Fibroblast of skin of right quadriceps (primary cell): Measurements from ENCODE around the gene CCDC102A.
A peak's percentile ranks its signal among the peaks of the same experiment; 100 is the strongest.
"Not testable (repeated sequence)": the region's sequence is repeated elsewhere in the genome, so short reads cannot be mapped to it uniquely, and the experiment has no call there.

Experiments used
- DNase-seq: peaks from one replicate; pipeline ENCODE4 v3.0.0-alpha.2; 2013

CCDC102A gene

DNA sequence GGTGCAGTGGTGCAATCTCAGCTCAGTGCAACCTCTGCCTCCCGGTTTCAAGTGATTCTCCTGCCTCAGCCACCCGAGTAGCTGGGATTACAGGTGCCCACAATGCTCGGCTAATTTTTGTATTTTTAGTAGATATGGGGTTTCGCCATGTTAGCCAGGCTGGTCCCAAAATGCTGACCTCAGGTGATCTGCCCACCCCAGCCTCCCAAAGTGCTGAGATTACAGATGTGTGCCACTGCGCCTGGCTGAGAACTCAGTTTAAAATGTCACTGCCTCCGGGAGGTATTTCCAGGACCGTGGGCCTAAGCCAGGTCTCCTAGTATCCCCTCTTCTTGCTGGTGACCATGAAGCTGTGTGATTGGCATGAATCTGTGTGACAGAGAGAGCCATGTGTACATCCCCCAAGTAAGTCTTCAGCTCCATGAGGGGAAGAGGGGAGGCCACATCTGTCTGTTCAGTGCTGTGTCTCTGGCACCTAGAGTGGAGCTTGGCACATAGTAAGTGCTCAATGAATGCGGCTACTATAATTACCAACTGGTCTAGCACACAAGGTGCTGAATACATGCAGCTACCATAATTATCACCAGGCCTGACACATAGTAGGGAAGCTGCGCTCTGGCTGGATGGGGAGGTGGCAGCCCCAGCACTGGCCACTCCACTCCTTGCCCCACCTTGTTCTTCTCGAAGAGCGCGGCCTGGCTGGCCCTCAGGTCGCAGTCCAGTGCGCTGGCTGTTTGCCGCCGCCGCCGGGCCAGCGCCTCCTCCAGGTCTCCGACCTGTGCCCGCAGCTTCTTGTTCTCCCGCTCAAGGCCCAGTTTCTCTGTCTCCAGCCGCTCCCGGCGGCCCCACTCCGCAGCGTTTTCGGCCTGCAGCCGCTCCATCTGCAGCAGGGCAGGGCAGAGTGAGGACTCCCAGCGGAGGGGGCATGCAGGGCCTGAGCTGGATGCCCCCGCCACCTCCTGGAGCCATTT, 18.7 kb downstream of the CCDC102A start:
- no peak for DNase-seq

DNA sequence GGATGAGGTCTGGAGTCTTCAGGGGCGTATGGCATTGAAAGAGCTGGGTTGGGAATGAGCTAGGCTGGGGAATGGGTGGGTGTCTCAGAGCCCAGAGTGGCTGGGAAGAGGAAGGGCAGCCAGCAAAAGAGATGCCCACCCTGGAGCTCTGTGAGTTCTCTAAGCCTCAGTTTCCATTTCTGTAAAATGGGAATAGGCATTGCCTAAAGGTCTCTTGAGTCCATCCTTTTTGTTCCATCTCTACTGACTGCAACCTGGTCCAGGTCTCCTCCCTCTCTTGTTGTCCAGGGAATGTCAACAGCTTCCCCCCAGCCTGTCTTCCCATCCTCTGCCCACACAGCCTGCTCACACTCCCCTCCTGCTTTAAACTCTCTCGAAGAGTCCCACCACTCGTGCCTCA, 19.6 kb downstream of the CCDC102A start:
- no peak for DNase-seq

DNA sequence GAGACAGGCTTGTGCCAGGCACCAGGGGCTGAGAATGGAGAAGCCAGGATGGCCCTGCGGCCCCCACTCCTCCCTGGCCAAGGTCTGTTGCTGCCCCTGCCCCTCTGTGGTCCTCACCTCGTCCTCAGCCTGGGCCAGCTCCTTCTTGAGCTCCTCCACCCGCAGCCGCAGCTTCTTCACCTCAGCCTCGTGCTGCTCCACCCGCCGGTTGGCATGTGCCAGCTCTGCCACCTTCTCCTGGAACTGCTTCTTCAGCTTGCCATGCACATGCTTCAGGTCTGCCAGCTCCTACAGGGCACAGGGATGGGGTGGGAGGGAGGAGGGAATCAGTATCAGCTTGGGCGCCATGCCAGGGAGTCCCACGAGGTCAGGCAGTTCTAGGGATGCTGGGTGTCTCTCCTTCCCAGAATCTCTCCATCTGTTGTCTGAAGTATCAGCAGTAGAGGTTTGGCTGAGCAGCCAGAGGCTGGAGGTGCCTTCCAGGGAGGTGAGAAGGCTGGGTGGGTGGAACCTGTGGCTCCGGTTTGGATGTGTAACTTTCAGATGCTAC, 20.1 kb downstream of the CCDC102A start:
- DNase-seq: no peak

DNA sequence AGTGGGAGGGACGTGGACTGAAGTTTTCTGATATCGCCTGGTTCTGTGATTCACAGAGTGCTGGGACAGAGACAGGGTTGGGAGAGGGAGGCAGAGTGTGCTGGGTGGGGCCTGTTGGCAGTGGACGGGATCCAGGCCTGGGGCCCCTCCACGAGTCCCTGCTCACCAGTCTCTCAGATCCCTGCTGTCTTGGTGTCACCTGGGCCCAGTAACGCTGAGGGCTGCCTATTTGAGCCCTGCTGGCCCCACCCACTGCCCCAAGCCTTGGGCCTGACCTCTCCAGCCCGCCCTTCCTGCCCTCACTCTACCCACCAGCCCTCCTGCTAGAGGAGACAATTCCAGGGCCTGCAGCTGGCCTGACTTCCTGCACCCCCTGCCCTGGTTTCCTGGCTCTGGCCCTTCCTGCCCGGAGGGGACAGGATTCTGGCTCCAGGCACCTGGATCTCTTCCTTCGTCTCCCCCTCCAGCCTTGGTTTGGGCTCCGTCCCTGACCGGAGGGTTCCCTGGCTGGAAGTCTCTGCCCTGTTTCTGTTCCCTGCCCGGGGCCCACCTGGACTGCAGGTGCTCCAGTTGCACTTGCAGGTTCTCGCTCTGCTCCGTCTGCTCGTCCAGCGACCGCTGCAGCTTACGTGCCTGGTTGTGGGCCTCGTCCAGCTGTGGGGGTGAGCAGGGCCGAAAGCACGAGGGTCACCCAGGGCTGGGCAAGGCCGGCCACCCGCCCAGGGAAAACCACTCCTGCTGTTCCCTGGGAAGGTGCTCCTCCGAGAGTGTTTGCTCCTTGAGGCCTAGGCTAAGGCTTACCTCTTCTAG, 21.4 kb downstream of the CCDC102A start:
- DNase-seq: no peak

DNA sequence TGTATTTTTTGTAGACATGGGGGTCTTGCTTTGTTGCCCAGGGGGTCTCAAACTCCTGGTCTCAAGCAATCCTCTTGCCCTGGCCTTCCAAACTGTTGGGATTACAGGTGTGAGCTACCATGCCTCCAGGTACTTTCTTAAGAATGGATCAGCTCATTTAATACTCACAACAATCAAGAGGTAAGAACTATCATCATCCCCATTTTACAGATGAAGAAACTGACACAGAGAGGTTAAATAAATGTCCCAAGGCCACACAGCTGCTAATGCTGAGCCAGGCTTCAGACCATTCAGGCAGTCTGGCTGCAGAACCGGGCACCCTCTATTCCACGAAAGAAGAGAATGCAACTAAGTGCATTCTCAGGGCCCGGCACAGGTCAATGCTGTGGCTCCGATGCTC, 22.0 kb downstream of the CCDC102A start:
- no peak for DNase-seq

DNA sequence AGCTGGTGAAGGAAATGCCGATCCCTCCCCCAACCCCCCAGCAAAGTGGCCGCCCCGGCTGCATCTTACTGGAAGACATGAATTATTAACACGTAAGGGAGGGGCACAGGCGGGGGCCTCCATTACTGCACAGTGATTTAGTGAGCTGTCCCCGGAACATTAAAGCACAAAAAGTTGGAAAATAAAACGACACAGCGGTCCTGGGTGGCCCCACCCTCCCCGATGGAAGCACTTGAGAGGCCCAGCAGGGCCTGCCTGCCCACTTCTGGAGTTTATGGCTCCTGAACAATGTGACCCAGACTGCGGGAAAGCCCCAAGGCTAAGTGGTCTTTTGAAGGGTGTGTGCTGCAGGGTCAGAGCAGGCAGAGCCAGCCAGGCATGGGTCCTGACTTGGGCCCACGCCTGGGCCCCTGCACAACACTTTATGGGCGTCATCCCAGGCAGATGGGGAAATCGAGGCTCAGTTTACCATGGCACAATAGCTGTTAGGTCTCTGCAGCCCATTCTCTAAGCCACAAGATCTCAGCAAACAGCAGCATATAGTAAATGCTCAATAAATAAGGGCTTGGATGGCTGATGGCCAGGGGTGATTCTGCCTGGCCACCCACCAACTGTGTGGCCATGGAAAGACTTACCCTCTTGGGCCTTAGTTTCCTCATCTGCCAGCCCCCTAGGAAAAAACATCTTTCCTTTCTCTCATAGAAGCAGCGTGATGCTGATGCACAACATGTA, 22.8 kb downstream of the CCDC102A start:
- DNase-seq: peak; percentile 69

DNA sequence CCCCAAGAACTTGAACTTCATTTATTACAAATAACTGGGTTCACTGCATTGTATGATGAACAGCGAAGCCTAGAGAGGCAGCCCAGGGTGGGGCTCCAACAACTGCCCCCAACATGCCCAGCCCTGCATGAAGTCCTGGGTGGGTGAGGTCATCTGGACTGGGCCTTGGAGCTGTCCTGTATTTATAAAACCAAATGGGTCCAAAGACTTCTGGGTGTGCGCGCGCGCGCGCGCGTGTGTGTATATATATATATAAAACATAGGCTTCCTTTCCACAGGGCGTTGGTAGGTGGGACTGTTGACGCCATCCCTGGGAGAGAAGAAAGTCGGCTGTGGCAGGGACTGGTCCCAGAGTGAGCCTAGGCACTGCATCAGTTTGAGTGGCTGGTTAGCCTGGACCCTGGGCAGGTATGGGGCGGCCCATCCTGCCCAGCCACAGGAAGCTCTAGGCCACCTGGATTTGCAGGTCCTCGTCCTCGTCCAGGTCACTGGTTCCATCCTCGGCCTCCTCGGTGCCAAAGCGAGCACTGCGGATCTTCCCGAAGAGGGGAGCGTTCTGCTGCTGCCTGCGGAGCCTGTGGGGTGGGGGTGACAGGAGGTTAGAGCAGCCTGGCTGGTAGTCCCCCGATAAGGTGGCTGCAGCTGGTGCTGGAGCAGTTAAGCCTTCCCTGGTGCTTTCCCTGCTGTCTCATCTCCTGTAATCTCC, 23.9 kb downstream of the CCDC102A start:
- no peak for DNase-seq

DNA sequence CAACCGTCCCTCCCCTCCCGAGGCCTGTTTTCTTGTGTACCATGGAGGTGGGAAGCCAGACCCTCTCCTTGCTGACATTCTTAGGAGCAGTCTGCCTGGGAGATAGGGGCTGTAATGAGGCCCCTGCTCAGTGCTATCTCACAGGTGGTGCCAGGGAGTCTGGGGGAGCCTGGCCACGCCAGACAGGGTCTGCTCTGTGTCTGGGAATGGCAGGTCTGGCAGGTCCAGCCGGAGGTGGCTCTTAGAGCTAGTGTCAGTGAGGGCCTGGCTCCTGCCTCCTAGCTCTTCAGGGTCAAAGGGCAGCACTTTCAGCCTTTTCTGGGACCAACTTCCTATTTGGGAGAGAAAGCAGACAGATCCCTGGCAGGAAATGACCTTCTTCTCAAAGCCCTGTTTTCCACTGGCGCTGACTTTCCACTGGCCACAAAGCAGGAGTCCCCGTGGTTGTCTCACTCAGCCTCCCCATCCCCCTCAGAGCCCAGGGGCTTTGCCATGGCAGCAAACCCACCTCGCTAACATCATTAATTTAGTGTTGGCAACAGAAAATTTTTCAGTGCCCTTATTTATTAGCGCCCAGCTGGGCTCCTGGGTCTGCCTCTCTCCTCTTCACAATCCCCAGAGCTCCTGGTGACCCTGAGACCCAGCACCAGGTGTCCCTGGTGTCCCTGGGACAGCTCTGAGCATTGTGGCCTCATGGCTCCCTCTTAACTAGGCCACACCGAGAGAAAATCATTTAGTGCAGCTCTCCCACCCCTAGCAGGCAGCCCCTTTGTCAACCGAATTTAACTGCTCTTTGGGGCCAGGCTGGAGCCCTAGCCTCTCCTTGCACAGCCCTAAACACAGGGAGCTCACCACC, 26.1 kb downstream of the CCDC102A start:
- DNase-seq: no peak

DNA sequence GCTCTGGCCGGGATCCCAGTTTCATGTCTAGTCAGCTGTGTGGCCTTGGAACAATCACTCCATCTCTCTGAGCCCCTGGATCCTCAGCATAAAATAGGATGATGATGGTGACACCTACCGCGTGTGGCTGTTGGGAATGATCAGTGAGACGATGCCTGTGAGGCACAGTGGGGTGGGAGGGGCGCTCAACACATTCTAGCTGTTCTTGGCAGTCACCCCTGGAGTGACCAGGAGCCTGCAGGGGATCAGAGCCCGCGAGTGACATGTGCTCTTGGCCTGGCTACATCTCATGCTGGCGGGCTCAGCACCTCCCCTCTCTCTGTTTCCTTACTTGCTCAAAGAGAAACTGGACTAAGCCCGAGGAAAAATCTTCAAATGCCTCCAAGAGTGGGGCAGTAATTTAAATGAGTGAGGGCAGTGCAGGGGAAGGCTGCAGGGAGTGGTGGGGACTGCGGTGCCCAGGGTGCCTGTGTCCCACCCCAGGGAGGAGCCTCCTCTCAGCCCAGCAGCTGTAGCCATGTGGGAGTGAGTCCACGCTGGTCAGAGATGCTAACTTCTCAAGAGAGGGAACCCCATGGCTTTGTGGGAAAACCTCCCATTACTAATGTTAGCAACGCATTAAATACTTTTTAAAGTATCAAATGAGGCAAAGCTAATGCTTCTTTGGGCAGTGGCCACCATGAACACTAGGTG, 27.0 kb downstream of the CCDC102A start:
- DNase-seq: no peak

DNA sequence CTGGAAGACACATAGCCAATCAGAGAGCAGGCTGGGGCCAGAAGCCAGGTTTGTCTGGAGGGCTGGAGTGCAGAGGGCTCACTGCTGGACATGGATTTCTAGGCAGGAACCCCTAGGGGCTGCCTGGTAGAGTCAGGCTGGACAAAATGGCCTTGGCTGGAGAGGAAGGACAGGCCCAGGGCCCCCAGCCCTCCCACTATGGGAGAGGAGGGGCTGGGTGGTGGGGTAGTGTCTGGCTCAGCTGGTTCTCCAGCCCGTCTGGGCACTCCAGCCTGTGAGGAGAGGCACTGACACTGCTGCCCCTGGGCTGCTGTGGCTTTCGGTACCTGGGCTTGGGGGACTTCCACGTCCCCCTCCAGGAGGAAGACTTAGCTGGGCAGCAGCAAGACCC, 28.3 kb downstream of the CCDC102A start:
- DNase-seq: no peak

DNA sequence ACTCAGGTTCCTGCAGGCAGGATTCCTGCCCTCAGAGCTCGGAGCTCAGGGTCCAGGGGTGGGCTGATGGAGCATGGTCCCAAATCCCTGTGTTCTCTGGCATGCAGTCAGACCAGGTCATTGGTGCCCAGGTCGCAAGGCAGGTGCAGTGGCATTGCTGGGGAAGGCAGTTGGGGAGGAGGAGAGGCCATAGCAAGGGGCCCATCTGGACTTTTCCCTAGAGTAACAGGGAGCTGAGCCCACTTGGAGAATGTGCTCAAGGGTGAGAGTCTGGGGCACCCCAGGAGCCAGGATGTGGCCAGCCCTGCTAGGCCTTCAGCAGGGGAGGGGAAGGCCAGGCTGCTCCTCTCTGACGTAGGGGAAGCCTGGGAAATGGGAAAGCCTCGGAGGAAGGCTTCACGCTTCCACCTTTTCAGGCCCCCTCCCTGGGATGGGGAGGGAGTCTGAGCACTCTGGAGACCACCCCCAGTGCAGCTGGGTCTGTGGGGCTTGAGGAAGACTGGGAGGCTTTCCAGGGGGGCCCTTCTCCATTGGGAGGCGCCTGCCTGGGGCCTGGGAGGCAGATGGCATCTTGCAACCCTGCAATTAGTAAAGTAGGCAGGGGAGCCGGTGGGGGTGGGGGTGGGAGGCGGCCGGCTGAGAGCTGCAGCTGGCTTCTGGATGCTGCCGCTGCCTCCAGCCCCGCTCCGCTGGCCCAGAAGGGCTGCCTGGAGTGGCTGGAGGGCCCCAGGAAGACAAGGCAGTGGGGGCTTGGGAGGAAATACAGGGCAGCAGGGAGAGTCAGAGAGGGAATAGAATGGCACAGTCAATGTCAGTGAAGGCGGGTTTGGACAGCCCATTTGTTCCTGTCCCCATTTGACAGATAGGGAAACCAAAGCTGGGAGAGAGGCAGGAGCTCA, 29.0 kb downstream of the CCDC102A start:
- DNase-seq: no peak

DNA sequence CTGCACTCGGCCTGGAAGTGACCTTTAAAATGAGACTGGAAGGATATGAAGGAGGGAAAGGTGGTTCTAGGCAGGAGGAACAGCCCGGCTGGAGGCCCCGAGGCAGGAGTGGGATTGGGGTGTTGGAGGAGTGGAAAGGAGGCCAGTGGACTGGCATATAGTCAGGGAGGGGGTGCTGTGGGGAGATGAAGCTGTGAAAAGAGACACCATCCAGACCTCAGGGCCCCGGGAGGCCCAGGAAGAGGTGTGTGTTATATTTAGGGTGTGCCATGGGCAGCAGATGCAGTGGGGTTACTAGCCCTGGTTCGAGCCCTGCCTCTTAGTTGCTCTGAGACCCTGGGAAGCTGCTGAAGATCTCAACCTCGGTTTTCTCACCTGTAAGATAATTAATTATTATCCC, 31.2 kb downstream of the CCDC102A start:
- no peak for DNase-seq

DNA sequence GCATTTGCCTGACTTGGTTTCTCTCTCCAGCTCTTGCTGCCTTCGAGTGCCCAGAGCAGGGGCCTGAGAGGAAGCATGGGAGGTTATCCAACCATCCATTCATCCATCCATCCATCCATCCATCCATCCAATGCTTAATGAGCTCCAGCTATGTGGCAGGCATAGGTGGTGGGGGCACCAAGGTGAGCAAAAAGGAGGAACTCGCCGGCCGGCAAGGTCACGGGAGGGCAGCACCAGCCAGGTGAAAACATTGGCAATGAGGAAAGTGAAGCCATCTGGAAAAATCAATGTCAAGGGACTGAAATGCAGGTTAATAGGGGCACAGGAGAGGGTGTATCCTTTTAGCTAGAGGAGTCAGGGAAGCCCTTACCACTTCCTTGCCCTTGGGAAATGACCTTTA, 31.9 kb downstream of the CCDC102A start:
- DNase-seq: no peak

DNA sequence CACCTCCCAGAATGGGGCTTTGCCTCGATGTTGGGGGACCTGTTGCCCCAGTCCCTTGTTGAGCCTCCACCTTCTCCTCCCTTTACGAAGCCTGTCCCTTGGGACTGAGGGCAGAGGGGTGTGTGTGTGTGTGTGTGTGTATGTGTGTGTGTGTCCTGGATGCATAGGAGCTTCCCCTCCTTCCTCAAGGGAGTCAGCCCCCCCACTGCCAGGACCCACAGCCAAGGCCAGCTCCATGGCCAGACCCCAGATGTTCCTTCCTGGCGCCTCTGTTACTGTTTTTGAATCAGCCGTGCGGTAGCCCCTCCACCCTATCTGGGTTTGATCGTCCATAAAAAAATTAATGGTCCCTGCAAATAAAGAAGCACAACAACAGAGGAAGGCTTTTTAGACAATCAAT, 32.4 kb downstream of the CCDC102A start:
- DNase-seq: no peak

DNA sequence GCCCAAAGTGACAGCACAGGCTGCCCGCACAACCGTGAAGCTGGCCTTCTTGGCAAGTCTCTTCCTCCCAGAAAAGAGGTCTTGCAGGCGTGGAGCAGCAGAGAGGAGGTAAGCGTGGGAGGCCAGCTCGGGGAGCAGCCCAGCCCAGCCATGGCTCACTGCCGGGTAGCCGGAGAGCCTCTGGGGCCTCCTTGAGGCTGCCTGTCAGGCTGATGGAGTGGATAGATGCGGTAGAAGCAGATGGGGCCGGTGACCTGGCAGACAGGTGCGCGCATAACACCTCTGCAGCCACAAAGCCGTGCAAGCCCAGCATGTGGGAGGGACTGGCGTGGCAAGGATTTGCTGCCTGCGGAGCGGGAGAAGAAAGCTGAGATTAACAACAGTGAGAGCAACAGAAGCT, 33.0 kb downstream of the CCDC102A start:
- DNase-seq: no peak

DNA sequence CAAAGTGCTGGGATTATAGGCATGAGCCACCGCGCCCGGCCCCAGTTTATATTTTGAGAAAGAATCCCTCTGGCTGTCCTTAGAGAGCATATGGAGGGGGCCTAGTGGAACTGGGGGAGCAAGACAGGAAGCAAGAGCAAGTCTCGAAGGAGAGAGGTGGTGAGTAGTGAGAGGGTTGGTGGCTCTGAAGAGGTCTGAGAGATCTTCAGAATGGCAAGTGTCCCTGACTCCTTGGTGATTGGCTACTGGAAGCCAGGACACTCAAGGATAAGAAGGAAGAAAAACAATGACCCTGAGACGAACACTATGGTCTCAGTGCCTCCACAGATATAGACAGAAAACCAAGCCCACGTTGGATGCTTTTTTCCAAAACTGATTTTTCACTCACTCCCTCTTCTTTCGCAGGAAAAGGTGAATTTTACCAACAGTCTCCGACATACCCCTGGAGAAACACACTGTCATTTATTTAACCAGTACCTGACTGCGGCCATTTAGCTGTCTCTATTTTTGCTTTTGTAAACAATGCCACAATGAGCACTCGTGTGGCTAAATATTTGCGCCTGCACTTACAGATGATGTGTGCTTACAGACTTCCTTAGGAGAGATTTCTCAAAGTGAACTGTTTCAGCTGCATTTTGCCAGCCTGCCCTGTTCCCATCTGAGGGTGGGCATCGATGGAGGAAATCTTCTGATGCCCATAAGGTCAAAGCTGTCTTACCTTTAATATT, 34.2 kb downstream of the CCDC102A start:
- no peak for DNase-seq

DNA sequence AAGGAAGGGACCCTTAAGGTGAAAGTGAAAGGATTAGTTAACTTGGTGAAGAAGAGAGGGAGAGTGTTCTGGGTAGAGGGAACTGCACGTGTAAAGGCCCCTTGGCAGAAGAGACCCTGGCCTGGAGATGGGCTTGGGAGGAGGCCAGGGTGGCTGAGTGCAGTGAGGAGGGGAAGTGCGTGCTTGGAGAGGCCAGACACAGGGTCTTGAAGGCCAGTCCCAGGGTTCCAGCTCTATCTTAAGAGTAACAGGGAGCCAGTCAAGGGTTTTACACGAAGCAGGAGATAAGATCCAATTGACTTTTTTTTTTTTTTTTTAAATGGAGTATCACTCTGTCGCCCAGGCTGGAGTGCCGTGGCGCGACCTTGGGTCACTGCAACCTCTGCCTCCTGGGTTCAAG, 34.9 kb downstream of the CCDC102A start:
- DNase-seq: no peak

DNA sequence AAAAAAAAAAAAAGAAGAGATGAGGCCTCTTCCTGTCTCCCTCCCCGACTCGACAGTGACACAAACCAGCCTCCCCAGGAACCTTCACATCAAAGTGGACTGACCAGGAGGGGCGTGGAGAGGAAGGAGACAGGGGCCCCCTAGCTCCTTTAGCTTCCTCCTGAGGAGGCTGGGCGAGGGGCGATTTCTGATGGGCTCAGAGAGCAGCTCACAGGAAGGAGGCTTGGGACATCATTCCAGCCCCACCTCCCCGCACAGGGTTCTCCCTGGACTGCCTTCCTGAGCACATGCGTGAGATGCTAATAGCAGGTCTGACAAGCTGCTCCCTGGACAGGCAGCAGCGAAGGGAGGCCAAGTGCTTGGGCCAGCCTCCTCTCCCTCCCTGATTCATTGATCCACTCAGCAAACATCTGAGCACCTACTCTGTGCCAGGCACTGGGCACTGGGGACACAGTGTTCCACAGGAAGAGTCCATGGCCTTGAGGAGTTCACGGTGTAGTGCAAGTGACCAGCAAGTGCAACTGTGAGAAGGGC, 35.7 kb downstream of the CCDC102A start:
- no peak for DNase-seq

DNA sequence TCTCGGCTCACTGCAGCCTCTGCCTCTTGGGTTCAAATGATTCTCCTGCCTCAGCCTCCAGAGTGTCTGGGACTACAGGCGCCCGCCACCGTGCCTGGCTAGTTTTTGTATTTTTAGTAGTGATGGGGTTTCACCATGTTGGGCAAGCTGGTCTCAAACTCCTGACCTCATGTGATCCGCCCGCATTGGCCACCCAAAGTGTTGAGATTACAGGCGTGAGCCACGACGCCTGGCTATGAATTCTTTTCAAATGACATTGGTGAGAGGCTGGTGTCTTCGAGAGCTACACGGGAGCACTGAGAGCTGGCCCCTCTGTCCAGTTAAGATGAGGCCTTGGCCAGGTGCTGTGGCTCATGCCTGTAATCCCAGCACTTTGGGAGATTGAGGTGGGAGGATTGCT, 36.4 kb downstream of the CCDC102A start:
- DNase-seq: not testable (repeated sequence)
